Measurements from ENCODE around the gene SLC6A4.

The SLC6A4 gene

DNA sequence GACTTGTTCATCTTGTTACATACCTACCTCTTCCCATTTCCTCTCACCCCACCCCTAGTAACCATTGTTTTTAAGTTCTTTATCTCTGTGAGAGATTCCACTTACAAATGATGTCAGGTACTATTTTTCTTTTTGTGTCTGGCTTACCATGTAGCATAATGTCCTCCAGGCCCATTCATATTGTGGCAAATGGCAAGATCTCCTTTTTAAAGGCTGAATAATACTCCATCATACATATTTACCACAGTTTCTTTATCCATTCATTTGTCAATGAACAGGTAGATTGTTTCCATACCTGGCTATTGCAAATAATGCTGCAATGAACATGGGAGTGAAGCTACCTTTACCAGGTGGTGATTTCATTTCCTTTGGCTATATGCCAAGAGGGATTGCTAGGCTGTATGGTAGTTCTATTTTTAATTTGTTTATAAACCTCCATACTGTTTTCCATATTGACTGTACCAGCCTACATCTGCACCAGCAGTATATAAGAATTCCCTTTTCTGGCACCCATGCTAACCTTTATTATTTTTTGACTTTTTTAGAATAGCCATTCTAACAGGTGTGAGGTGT, 65.0 kb downstream of the SLC6A4 start:
- TF ChIP-seq, protein P1, sequence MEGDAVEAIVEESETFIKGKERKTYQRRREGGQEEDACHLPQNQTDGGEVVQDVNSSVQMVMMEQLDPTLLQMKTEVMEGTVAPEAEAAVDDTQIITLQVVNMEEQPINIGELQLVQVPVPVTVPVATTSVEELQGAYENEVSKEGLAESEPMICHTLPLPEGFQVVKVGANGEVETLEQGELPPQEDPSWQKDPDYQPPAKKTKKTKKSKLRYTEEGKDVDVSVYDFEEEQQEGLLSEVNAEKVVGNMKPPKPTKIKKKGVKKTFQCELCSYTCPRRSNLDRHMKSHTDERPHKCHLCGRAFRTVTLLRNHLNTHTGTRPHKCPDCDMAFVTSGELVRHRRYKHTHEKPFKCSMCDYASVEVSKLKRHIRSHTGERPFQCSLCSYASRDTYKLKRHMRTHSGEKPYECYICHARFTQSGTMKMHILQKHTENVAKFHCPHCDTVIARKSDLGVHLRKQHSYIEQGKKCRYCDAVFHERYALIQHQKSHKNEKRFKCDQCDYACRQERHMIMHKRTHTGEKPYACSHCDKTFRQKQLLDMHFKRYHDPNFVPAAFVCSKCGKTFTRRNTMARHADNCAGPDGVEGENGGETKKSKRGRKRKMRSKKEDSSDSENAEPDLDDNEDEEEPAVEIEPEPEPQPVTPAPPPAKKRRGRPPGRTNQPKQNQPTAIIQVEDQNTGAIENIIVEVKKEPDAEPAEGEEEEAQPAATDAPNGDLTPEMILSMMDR (conservative IDR thresholded peaks at IDR 0.05; ENCODE audit: low read depth, low read length): no peak
- no peak for DNase-seq (ENCODE audit: low read depth)
- no peak overlapping the region for H3K4me3 ChIP-seq (ENCODE audit: low read depth, low read length)

DNA sequence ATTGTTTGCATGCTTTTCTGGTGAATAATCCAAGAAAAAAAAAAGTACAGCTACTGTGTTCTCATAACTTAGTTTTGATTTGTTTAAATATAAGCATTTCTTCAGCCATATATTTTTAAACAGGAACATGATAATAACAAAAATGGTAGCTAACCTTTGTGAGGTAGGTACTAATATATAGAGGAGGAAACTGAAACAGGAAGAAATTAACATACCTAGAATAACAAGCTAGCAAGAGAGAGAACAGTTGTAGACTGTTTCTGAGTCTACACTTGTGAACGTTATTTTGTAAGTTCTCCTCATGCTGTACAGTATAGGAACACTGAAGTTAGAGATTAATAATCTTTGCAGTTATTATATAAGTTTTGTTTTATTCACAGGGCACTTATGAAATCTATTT, 69.5 kb downstream of the SLC6A4 start:
- TF ChIP-seq, protein P1 (conservative IDR thresholded peaks at IDR 0.05; ENCODE audit: low read depth, low read length): no peak
- no peak overlapping the region for H3K4me3 ChIP-seq (ENCODE audit: low read depth, low read length)
- no peak for DNase-seq (ENCODE audit: low read depth)

DNA sequence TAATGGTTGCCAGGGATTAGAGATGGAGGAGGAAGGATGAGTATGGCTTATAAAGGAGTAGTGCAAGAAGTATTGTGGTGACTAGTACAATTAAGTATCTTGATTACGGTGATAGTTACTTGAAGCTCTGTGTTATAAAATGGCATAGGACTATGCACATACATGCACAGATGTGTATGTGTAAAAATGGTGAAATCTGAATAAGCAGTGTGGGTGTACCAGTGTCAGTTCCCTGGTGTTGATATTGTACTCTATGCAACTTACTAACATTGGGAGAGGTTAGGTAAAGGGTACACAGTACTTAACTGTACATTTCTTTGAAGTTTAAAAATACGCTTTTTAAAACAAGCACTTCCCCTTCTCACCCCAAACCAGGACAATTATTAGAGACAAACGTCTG, 70.3 kb downstream of the SLC6A4 start:
- no peak overlapping the region for H3K4me3 ChIP-seq (ENCODE audit: low read depth, low read length)
- TF ChIP-seq, protein P1 (conservative IDR thresholded peaks at IDR 0.05; ENCODE audit: low read depth, low read length): no peak
- DNase-seq (ENCODE audit: low read depth): no peak

DNA sequence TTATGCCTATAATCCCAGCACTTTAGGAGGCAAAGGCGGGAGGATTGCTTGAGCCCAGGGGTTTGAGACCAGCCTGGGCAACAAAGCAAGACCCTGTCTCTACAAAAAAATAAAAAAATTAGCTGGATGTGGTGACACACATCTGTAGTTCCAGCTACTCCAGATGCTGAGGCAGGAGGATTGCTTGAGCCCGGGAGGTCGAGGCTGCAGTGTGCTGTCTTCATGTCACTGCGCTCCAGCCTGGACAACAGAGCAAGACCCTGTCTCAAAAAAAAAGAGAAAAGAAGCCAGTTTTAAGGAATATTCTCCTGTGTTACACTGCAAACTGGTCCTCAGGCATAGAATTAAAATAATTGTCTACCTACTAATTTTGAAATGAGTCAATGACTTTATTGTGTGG, 71.0 kb downstream of the SLC6A4 start:
- no peak overlapping the region for H3K4me3 ChIP-seq (ENCODE audit: low read depth, low read length)
- no peak for DNase-seq (ENCODE audit: low read depth)
- TF ChIP-seq, protein P1 (conservative IDR thresholded peaks at IDR 0.05; ENCODE audit: low read depth, low read length): no peak

DNA sequence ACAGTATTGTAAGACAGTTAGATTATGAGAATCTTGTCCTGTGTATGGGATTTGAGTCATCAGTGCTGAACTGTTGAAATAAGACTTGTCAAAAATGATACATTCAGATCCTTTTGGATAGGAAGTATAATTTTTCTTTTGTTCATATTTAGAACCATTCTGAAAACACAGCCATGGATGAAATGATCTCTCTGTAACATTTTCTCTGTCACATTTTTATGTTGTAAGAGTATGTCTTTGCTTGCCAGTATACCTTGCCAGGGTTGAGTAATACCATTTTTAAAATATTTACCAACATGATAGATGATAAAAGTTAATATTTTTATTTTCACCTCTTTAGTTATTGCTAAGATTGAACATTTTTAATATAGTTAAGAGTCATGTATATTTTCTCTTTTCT, 73.9 kb downstream of the SLC6A4 start:
- no peak overlapping the region for H3K4me3 ChIP-seq (ENCODE audit: low read depth, low read length)
- peak; percentile 6 for DNase-seq (ENCODE audit: low read depth)
- TF ChIP-seq, protein P1 (conservative IDR thresholded peaks at IDR 0.05; ENCODE audit: low read depth, low read length): no peak

DNA sequence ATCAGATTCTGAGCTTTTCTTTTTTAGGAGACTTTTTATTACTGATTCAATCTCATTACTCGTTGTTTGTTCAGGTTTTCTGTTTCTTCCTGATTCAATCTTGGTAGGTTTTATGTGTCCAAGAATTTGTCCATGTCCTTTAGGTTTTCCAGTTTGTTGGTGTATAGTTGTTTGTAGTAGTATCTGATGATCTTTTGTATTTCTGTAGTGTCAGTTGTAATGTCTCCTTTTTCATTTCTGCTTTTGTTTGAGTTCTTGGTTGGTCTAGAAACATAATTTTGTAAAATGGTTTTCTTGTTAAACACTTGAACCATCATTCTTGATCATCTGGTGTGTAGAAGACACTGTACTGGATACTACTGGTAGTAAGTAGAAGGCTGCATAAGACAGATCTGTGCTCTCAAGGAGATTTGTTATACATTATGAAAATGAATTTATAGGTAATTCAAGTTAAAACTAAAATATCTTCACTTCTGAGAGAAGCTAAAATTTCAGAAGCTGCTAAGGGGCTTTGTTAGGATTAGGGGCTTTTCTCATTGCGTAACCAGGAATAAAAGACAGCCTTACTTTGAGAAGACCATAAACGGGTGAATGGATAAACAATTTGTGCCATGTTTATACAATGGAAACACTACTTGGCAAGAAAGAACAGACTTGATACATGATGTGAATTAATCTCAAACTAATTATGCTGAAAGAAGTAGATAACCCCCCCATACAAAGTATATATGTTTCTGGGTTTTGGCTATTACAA, 74.9 kb downstream of the SLC6A4 start:
- TF ChIP-seq, protein P1 (conservative IDR thresholded peaks at IDR 0.05; ENCODE audit: low read depth, low read length): no peak
- no peak for DNase-seq (ENCODE audit: low read depth)
- H3K4me3 ChIP-seq (ENCODE audit: low read depth, low read length): no peak overlapping the region
